ENCODE data around the gene AK3.

AK3 gene

GRCh38 chr9:4714266-4715016 lies 26.6 kb downstream of the AK3 start:
- DNase-seq (ENCODE audit: extremely low spot score) = no peak
- ChIA-PET POLR2A (no interaction called here), CTCF (no interaction called here)
- TF ChIP-seq FOXA1 (IDR thresholded peaks at IDR 0.05) (no peak), LEF1 (IDR thresholded peaks at IDR 0.05; ENCODE audit: borderline replicate concordance) (no peak), BHLHE40 (IDR thresholded peaks at IDR 0.05; ENCODE audit: borderline replicate concordance) (no peak), FOXK2 (IDR thresholded peaks at IDR 0.05) (no peak), CTBP1 (IDR thresholded peaks at IDR 0.05; ENCODE audit: borderline replicate concordance) (no peak), ZNF384 (IDR thresholded peaks at IDR 0.05) (no peak), SP1 (IDR thresholded peaks at IDR 0.05) (no peak), SUZ12 (IDR thresholded peaks at IDR 0.05) (no peak), FOXM1 (IDR thresholded peaks at IDR 0.05; ENCODE audit: borderline replicate concordance) (no peak), ELF4 (IDR thresholded peaks at IDR 0.05) (no peak), PKNOX1 (IDR thresholded peaks at IDR 0.05) (no peak), HDGF (IDR thresholded peaks at IDR 0.05; ENCODE audit: borderline replicate concordance) (no peak), ARNT (IDR thresholded peaks at IDR 0.05) (no peak), L3MBTL2 (conservative IDR thresholded peaks at IDR 0.05) (no peak), NFRKB (IDR thresholded peaks at IDR 0.05) (no peak), TARDBP (IDR thresholded peaks at IDR 0.05) (no peak)

GRCh38 chr9:4713849-4714248 lies 27.2 kb downstream of the AK3 start:
- POLR2A ChIA-PET = no interaction called here
- CTCF ChIA-PET = no interaction called here
- TF ChIP-seq SP1 (IDR thresholded peaks at IDR 0.05) = no peak
- no peak for TF ChIP-seq FOXK2 (IDR thresholded peaks at IDR 0.05)
- TF ChIP-seq FOXM1 (IDR thresholded peaks at IDR 0.05; ENCODE audit: borderline replicate concordance) = no peak
- TF ChIP-seq SUZ12 (IDR thresholded peaks at IDR 0.05) = no peak
- no peak for TF ChIP-seq ARNT (IDR thresholded peaks at IDR 0.05)
- no peak for TF ChIP-seq BHLHE40 (IDR thresholded peaks at IDR 0.05; ENCODE audit: borderline replicate concordance)
- TF ChIP-seq PKNOX1 (IDR thresholded peaks at IDR 0.05) = no peak
- no peak for TF ChIP-seq L3MBTL2 (conservative IDR thresholded peaks at IDR 0.05)
- TF ChIP-seq ZNF384 (IDR thresholded peaks at IDR 0.05) = no peak
- TF ChIP-seq TARDBP (IDR thresholded peaks at IDR 0.05) = no peak
- TF ChIP-seq FOXA1 (IDR thresholded peaks at IDR 0.05) = no peak
- no peak for TF ChIP-seq ELF4 (IDR thresholded peaks at IDR 0.05)
- TF ChIP-seq HDGF (IDR thresholded peaks at IDR 0.05; ENCODE audit: borderline replicate concordance) = no peak
- no peak for TF ChIP-seq CTBP1 (IDR thresholded peaks at IDR 0.05; ENCODE audit: borderline replicate concordance)
- no peak for TF ChIP-seq NFRKB (IDR thresholded peaks at IDR 0.05)
- no peak for TF ChIP-seq LEF1 (IDR thresholded peaks at IDR 0.05; ENCODE audit: borderline replicate concordance)
- no peak for DNase-seq (ENCODE audit: extremely low spot score)

- DNase-seq (ENCODE audit: extremely low spot score) = no peak
- ChIA-PET POLR2A (no interaction called here), CTCF (no interaction called here)
- TF ChIP-seq ARNT (IDR thresholded peaks at IDR 0.05) = no peak
- no peak for TF ChIP-seq SP1 (IDR thresholded peaks at IDR 0.05)
- TF ChIP-seq FOXM1 (IDR thresholded peaks at IDR 0.05; ENCODE audit: borderline replicate concordance) = no peak
- no peak for TF ChIP-seq FOXK2 (IDR thresholded peaks at IDR 0.05)
- TF ChIP-seq NFRKB (IDR thresholded peaks at IDR 0.05) = no peak
- TF ChIP-seq PKNOX1 (IDR thresholded peaks at IDR 0.05) = no peak
- no peak for TF ChIP-seq L3MBTL2 (conservative IDR thresholded peaks at IDR 0.05)
- no peak for TF ChIP-seq SUZ12 (IDR thresholded peaks at IDR 0.05)
- no peak for TF ChIP-seq BHLHE40 (IDR thresholded peaks at IDR 0.05; ENCODE audit: borderline replicate concordance)
- TF ChIP-seq CTBP1 (IDR thresholded peaks at IDR 0.05; ENCODE audit: borderline replicate concordance) = no peak
These were observed 31.6 kb downstream of the AK3 start for GRCh38 chr9:4709380-4709779.

GRCh38 chr9:4706971-4707622 lies 33.9 kb downstream of the AK3 start:
- TF ChIP-seq LEF1 (IDR thresholded peaks at IDR 0.05; ENCODE audit: borderline replicate concordance) (no peak), FOXK2 (IDR thresholded peaks at IDR 0.05) (no peak), FOXM1 (IDR thresholded peaks at IDR 0.05; ENCODE audit: borderline replicate concordance) (no peak), NFRKB (IDR thresholded peaks at IDR 0.05) (no peak), FOXA1 (IDR thresholded peaks at IDR 0.05) (no peak), ELF4 (IDR thresholded peaks at IDR 0.05) (no peak), SP1 (IDR thresholded peaks at IDR 0.05) (no peak), L3MBTL2 (conservative IDR thresholded peaks at IDR 0.05) (no peak), PKNOX1 (IDR thresholded peaks at IDR 0.05) (no peak), SUZ12 (IDR thresholded peaks at IDR 0.05) (no peak), ZNF384 (IDR thresholded peaks at IDR 0.05) (no peak)
- ChIA-PET CTCF (no interaction called here), POLR2A (no interaction called here)
- DNase-seq (ENCODE audit: extremely low spot score) = no peak

GRCh38 chr9:4706021-4706420 lies 35.0 kb downstream of the AK3 start:
- ChIA-PET POLR2A (no interaction called here), CTCF (no interaction called here)
- TF ChIP-seq PKNOX1 (IDR thresholded peaks at IDR 0.05) (no peak), CTBP1 (IDR thresholded peaks at IDR 0.05; ENCODE audit: borderline replicate concordance) (no peak), HDGF (IDR thresholded peaks at IDR 0.05; ENCODE audit: borderline replicate concordance) (no peak), ZNF384 (IDR thresholded peaks at IDR 0.05) (no peak), ARNT (IDR thresholded peaks at IDR 0.05) (no peak), NFRKB (IDR thresholded peaks at IDR 0.05) (no peak)
- DNase-seq (ENCODE audit: extremely low spot score) = no peak

All from HEK293T (cell line).